Sciatic nerve (tissue), 2 donors: ENCODE measurements around the gene CPVL. TPM values are rescaled to one million over a fixed set of nuclear protein-coding genes. Genes with fewer than 3 reads are reported as not detected.
A peak's percentile ranks its signal among the peaks of the same experiment; 100 is the strongest.
"Not testable (repeated sequence)": the region's sequence is repeated elsewhere in the genome, so short reads cannot be mapped to it uniquely, and the experiment has no call there.

Source experiments
- ATAC-seq: fragments of 200-7000 bp; cut with Tn5 transposase; one replicate; pipeline ENCODE4 v1.9.1; 2020; ENCODE audit warnings: mild to moderate bottlenecking, moderate library complexity
- DNase-seq: peaks from one replicate; pipeline ENCODE4 v3.0.0-alpha.2; 2020; ENCODE audit warnings: low spot score
- intact Hi-C: fragments of 100-400 bp; cut with DNase I; formaldehyde crosslinking; loops from one replicate; pipeline ENCODE4 v1.14.2; 2022
- total RNA-seq: library from RNA; stranded (reverse); fragmentation: NEBNext Ultra II Directional; extraction: Animal tissue kit (Norgen Biotek cat#: 25700); gene quantifications from one replicate; pipeline ENCODE4 v1.2.1, GENCODE V29; 2021
- donor health status: DM: no; HTN: no; CAD: no.
- donor health status: DM: no; HTN: no; CAD: no.

The CPVL gene
- total RNA-seq, 1 donor from 2014 or later, result 21.5 TPM

DNA sequence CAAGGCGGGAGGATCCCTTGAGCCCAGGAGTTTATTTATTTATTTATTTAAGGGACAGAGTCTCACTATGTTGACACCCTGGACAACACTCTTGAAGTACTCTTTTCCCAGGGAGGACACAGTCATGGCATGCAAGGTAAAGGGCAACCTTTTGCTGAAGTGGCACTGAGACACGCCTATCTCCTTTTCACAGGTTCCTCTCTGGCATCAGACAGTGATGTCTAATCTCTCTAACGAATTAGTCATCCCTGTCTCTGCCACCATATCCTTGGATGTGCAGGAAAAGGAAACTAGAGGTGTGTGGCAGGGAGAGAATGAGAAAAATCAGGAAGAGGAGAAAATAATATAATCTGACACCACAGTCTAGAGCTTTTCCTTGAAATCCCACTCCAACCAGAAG, 19.5 kb downstream of the CPVL start:
- DNase-seq, result no peak
- intact Hi-C loops, result no loop called here
- no peak for ATAC-seq

DNA sequence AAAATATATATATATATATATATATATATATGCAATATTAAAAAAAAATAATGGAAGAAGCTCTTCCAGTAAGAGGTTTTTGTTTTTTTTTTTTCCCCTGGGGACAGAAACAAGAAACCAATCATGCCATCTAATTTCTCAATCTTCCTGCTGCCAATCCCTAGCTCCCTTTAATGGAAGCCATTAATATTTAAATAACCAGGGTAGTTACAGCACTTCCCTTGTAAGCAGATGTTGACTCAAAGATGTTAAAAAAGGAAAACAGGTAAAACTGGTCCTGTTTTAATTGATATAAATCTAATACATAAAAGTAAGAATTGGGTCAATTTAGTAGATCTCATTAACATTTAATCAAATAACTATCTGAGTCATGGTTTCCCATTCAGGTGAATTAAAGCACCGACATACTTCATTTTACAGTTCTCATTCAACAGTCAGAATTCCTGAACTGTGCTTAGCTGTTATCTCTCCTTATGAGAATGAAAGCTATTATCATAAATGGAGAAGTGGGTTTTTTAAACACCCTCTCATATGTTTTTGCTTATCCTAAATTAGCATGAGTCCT, 22.6 kb downstream of the CPVL start:
- intact Hi-C loops, result no loop called here
- DNase-seq (no peak), ATAC-seq (no peak)

DNA sequence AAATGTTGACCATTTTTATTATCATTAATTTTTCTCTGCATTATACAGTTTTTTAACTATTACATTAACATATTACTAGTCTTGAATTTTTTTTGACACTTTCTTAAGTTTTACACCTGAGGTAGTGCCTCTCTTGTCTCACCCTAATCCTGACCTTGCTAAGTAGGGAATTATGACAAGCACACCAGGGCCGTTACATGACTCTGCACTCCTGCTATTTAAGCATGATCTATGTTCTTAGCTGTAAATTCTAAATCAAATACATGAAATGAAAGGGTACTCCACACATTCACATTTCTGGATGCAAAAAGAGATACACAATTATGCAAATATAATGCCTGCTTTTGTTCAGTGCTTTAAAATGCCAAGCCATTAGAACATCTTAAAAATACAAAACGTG, 23.6 kb downstream of the CPVL start:
- DNase-seq (no peak), ATAC-seq (no peak)
- intact Hi-C loops, result no loop called here

GRCh38 chr7:29122081-29122480, 24.3 kb downstream of the CPVL start:
- intact Hi-C loops, result no loop called here
- no peak for ATAC-seq
- DNase-seq, result no peak

DNA sequence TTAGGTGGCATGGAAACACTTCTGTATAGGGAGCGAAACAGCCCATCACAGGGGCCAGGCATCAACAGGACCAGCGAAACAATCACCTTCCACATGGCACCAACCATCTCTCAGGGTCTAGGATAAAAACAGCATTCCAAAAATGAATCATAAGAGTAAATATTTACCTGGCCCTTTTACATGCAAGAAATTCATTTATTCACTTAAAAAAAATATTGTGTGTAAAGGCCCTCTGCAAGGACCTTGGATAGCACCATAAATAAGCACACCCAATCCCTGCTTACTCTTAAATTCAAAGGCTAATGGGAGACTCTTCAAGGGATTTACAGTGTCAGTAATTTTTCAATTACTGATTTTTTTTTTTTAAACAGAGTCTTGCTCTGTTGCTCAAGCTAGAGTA, 25.4 kb downstream of the CPVL start:
- intact Hi-C loops, result no loop called here
- DNase-seq (no peak), ATAC-seq (no peak)

DNA sequence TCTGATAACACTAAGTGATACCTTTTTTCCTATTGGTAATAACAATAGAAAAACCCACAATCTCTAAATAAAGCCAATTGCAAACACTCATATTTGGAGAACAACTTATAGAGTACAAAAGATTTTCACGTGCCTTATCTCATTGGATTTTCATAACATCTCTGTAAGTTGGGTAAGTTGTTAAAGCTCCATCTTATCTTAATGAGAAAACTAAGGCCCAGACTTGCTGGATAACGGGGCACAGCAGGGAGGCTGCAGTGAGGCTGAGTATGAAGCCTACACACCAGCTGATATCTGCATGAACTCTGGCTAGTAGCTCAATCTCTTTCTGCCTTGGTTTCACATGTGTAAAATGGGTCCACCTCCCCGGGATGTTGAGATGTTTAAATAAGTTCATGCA, 26.8 kb downstream of the CPVL start:
- intact Hi-C loops, result loop anchor here (10.0 kb wide), 1 partner anchor 285 kb away; no protein-coding TSS in a partner anchor
- ATAC-seq (no peak), DNase-seq (no peak)

DNA sequence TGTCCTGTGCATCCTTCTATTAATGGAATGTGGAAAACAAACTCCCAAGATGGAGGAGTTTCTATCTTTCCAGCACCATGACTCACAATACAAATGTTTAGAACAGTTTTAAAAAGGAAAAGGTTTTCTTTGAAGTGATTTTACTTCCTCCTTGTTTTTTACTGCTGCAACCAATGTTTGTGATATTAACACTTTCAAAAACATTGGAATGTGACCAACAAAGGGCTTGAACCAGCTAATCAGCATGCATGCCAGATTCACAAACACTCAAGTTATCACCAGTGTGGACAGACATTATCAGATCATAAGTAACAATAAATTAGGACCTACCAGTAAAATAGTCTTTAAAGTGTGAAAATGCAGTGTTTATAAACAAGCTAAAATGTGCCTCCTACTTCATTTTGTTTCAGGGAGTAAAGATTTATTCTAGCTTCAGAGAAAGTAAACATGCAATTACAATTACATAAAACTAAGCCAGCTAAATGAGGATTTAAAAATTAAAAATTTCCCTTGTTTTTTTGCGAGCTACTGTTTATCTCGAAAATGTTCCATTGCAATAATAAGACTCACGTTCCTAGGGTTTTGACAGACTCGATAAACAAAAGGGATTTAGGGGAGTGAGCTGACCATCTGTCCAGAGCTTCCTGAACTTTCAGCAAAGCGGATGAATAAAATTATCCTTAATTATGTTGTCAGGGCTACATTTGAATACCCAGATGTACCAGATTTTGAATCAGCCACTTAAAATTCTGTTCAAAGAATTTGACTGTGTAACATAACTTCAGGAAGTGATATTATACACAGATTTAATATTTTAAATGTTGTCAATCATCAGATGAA, 29.8 kb downstream of the CPVL start:
- intact Hi-C loops, result loop anchor here (10.0 kb wide), 1 partner anchor 288 kb away; no protein-coding TSS in a partner anchor
- DNase-seq, result no peak

GRCh38 chr7:29115753-29116152, 30.6 kb downstream of the CPVL start:
- intact Hi-C loops, result loop anchor here (10.0 kb wide), 1 partner anchor 289 kb away; no protein-coding TSS in a partner anchor
- ATAC-seq (no peak), DNase-seq (no peak)

More for the DNA sequence above, 29.8 kb downstream of the CPVL start:
- ATAC-seq, result no peak

DNA sequence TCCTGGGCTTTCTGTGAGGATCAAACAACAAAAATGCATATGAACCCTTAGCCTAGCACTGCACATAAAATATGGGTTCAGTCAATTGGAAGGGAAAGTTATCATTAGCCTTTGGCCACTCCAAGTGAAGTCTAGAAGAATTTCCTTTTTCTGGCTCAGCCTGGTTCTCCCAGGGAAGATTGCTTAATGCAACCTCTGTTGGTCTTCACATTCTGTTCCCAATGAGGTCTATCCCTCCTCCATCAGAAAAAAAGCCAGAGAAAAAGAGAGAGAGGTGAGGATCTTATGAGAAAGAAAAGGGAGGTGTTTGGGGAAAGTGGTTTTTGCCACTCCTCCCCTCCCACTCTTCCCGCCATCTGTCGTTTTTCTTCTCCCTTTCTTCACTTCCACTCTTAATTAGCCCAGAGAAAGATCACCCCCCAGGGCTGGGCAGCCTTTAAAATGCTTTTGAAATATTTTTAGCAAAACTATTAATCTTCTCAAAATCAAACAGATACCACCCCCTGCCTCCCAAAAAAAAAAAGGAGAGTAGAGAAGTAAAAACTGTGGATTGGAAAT, 31.1 kb downstream of the CPVL start:
- ATAC-seq (peak; percentile 41), DNase-seq (no peak)
- intact Hi-C loops, result loop anchor here (10.0 kb wide), 1 partner anchor 290 kb away; no protein-coding TSS in a partner anchor

DNA sequence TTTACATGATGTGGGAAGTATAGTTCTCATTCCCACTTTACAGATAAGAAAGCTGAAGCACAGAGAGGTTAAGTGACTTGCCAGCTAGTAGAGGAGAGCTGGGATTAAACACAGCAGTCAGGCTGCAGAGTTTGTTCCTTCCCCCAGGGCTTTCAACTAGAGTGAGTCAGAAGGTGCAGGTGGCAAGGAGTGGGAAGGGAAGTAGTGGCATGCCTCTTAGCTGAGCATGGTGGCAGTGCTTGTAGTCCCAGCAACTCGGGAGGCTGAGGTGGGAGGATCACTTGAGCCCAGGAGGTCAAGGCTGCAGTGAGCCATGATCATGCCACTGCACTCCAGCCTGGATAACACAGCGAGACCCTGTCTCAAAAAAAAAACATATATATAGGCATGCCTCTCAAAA, 32.1 kb downstream of the CPVL start:
- ATAC-seq, DNase-seq: not testable (repeated sequence)
- intact Hi-C loops, result loop anchor here (10.0 kb wide), 1 partner anchor 291 kb away; no protein-coding TSS in a partner anchor

GRCh38 chr7:29113384-29114102, 32.8 kb downstream of the CPVL start:
- DNase-seq, result no peak
- intact Hi-C loops, result loop anchor here (10.0 kb wide), 1 partner anchor 291 kb away; no protein-coding TSS in a partner anchor
- no peak for ATAC-seq

DNA sequence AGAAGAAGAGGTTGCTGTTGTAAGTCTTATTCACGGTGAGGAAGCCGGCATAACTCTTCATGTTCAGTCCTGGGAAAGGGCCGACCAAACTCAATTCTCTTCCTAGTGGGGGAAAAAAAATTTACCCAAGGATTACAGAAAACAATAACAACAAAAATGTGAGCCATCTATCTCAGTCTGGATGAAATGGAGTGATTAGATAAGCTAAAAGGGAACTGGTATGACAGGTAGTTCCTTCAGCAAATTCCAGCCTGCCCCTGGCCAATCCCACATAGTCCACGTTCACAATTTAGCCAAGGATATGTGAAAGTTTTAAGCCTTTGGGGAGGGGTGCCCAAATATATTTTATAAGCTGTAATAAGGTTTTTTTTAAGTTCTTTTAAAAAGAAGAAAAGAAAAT, 33.6 kb downstream of the CPVL start:
- intact Hi-C loops, result loop anchor here (10.0 kb wide), 1 partner anchor 292 kb away; no protein-coding TSS in a partner anchor
- no peak for DNase-seq

DNA sequence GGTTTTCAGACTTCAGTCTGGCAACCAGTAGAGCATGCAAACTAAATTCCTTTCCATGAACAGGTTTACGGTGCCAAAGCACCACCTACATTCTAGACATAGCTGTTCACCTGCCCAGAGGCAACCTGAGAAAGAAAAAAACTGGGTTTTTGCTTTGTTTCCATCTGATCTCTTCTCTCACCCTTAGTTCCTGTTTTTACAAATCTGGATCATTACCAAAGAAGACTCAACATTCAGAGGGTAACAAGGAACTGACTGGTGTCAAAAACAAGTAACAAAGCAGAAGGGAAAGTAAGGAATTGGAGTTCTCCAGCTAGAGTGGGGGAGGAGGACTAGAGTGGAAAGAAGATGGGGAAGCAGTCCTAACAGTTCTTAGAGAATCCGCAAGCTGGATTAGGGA, 36.4 kb downstream of the CPVL start:
- DNase-seq (no peak), ATAC-seq (peak; percentile 60)
- intact Hi-C loops, result loop anchor here (5.0 to 10.0 kb wide), 2 partner anchors 183 to 295 kb away; no protein-coding TSS in a partner anchor

More for the DNA sequence above, 33.6 kb downstream of the CPVL start:
- no peak for ATAC-seq

GRCh38 chr7:29109358-29109757, 37.0 kb downstream of the CPVL start:
- ATAC-seq (no peak), DNase-seq (no peak)
- intact Hi-C loops, result loop anchor here (5.0 kb wide), 1 partner anchor 182 kb away; no protein-coding TSS in a partner anchor

DNA sequence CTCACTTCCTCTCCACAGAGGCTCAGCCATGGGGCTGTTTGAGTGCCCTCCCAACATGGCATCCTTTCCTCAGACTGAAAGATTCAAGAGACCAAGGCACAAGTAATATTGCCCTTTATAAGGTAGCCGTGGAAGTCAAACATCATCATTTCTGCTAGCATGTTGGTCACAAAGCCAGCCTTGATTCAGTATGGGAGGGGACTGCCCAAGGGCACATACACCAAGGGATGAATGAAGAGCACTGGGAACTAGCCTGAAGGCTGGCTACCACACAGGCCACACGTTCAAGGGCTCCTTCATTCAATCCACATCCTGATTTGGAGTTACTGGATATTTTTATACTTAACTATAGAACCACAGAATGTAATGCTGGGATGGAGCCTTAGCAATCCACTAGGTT, 39.3 kb downstream of the CPVL start:
- intact Hi-C loops, result loop anchor here (5.0 kb wide), 1 partner anchor 180 kb away; no protein-coding TSS in a partner anchor
- DNase-seq (no peak), ATAC-seq (no peak)

DNA sequence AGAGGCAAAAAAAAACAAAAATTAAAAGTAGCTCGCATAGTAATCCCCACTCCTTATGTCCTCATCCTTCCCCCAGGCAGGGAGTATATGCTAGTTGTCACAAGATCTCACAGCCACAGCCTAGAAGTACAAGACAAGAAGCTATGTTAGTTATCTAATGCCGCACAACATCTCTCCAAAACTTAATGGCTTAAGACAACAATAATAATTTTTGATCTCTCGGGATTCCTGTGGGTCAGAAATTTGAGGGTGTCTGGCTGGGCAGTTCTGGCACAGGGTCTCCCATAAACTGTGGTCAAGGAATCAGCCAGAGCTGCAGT, 39.7 kb downstream of the CPVL start:
- intact Hi-C loops, result loop anchor here (5.0 kb wide), 1 partner anchor 179 kb away; no protein-coding TSS in a partner anchor
- ATAC-seq (no peak), DNase-seq (no peak)

DNA sequence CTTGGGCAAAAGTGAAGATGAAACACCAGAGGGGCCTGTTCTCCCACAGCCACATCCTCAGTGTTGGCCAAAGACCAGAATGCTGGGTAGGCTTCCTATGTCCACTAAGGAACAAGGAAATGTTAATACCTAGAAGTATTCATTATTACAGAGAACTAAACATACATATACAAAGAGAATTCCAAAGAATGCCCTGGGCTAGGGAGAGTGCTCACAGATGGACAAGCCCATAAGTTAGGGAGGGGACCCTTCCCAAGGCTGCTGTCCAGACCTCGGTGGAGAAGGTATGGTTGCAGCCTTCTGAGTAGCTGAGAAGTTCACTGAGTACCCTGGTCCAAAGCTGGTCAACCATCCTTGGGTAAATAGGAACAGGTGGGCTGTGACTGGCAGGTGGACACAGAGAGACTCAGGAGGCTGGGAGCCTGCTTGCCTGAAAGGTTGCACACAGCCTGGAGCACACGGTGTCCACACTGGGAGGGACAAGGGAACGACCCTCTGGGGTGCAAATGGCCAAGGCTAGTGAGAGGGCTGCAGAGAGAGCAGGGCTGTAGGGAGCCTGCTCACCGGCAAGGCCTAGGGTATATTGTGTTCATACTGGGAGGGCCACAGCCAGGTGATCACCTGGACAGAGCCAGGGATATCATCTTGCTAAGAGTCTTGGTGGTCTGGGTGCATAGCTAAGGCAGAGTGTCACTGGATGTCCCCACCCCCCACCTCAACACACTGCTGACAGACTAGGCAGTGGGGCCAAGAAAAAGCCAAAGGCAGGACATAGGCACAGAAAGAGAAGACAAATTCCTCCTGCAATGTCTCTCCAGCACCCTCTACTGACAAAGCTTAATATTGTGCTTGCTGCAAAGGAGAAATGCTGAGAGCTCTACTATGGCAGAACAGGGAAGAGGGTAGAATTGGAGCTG, 40.3 kb downstream of the CPVL start:
- intact Hi-C loops, result loop anchor here (5.0 kb wide), 1 partner anchor 179 kb away; no protein-coding TSS in a partner anchor
- ATAC-seq (peak; percentile 83), DNase-seq (no peak)

DNA sequence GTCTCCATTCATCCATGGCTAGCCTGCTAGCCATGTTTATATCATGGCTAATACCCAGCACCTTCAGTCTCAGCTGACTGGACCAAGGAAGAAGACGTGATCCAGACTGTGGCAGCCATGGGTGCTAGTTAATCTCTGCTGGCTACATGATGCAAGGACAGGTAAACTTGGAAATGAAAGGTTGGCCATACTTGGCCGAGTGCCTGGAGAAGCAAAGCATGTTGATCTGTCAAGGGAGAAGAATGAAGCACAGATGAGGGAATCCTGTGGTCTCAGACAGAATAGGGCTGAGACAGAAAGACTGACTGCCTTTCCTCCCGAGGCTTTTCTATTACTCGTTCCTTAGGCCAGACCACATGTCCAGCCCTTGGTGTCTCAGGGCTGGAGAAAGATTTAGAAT, 41.1 kb downstream of the CPVL start:
- intact Hi-C loops, result loop anchor here (5.0 kb wide), 1 partner anchor 178 kb away; no protein-coding TSS in a partner anchor
- ATAC-seq, result no peak

More for the DNA sequence above, 41.1 kb downstream of the CPVL start:
- DNase-seq, result no peak
